ENCODE data around the gene PRSS57. TPM values are rescaled to one million over a fixed set of nuclear protein-coding genes. Genes with fewer than 3 reads are reported as not detected.

The PRSS57 gene
- total and polyA plus RNA-seq, 2 of the 13 experiments (the other 11 are each of a cell fraction or from before 2014, with no cell fraction given) = 0.12 TPM; not detected in 1

DNA sequence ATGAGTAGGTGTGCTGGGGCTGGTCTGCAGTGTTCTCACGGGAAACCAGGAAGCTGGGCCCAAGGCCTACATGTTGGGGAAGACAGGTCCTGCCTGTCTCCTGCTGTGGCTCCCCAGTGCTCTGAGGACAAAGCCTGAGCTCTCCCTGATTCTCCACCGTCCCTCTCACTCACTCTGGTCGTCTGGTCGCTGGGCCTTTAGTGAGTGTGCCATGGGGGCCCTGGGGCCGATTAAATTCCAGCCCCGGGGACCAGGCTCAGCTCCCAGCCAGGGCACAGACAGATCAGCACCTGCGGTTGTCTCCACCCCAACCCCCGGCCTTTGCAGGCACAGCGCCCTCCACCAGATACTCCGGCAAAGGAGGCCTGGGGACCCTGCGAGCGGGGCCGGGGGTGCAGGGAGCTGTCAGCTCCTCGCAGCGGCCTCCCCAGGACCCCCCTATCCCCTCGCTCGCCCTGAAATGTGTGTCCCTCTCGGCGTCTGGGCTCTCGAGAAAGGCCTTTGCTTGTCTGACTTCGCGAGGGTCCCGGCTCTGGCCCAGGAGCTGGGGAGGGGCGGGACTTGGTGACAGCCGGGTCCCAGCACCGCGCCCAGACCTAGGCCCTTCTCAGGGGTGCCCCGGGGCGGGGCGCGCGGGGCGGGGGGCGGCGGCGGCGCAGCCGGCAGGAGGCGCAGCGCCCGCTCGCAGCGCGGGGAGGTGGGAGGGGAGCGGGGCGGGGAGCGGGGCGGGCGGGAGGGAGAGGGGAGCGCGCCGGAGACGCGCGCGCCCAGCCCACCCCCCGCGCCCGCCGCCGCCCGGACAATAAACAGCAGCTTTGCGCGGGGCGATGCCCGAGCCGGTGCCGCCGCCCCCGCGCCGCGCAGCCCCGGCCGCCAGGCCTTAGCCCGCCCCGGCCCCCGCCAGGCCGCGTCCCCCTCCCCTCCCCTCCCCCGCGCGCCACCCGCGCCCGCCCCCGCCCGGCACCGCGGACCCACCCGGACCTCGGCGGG lies 13.2 kb upstream of the PRSS57 start, which contains the start of gene PALM (continued):
- no peak for TF ChIP-seq ZBTB37 (CRISPR knock-in tag; IDR thresholded peaks at IDR 0.05)
- TF ChIP-seq, protein P1, sequence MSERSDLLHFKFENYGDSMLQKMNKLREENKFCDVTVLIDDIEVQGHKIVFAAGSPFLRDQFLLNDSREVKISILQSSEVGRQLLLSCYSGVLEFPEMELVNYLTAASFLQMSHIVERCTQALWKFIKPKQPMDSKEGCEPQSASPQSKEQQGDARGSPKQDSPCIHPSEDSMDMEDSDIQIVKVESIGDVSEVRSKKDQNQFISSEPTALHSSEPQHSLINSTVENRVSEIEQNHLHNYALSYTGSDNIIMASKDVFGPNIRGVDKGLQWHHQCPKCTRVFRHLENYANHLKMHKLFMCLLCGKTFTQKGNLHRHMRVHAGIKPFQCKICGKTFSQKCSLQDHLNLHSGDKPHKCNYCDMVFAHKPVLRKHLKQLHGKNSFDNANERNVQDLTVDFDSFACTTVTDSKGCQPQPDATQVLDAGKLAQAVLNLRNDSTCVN (CRISPR knock-in tag; IDR thresholded peaks at IDR 0.05; ENCODE audit: borderline replicate concordance) = no peak
- TF ChIP-seq SMC3 (IDR thresholded peaks at IDR 0.05; ENCODE audit: low read length) = no peak
- no peak for TF ChIP-seq ZNF318 (CRISPR knock-in tag; IDR thresholded peaks at IDR 0.05)
- TF ChIP-seq, protein P2, sequence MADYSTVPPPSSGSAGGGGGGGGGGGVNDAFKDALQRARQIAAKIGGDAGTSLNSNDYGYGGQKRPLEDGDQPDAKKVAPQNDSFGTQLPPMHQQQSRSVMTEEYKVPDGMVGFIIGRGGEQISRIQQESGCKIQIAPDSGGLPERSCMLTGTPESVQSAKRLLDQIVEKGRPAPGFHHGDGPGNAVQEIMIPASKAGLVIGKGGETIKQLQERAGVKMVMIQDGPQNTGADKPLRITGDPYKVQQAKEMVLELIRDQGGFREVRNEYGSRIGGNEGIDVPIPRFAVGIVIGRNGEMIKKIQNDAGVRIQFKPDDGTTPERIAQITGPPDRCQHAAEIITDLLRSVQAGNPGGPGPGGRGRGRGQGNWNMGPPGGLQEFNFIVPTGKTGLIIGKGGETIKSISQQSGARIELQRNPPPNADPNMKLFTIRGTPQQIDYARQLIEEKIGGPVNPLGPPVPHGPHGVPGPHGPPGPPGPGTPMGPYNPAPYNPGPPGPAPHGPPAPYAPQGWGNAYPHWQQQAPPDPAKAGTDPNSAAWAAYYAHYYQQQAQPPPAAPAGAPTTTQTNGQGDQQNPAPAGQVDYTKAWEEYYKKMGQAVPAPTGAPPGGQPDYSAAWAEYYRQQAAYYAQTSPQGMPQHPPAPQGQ (CRISPR knock-in tag; IDR thresholded peaks at IDR 0.05; ENCODE audit: borderline replicate concordance) = no peak
- TF ChIP-seq GATAD2A (CRISPR knock-in tag; IDR thresholded peaks at IDR 0.05) = no peak
- no peak for TF ChIP-seq NFE2L2 (IDR thresholded peaks at IDR 0.05; ENCODE audit: low read length)
- no peak for TF ChIP-seq CENPX (CRISPR knock-in tag; IDR thresholded peaks at IDR 0.05)
- TF ChIP-seq, protein P3, sequence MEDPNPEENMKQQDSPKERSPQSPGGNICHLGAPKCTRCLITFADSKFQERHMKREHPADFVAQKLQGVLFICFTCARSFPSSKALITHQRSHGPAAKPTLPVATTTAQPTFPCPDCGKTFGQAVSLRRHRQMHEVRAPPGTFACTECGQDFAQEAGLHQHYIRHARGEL (CRISPR knock-in tag; IDR thresholded peaks at IDR 0.05) = 0 out of 2 replicates have a peak, but pooled peaks have one; percentile 49
- no peak for TF ChIP-seq ZNF207 (IDR thresholded peaks at IDR 0.05; ENCODE audit: borderline replicate concordance)
- TF ChIP-seq TAF1 (CRISPR knock-in tag; IDR thresholded peaks at IDR 0.05) = no peak; the same call in 1 of the 2 replicates
- no peak for TF ChIP-seq ZNF589 (CRISPR knock-in tag; conservative IDR thresholded peaks at IDR 0.05)
- no peak for TF ChIP-seq NR2C2 (CRISPR knock-in tag; IDR thresholded peaks at IDR 0.05; ENCODE audit: borderline replicate concordance)
- no peak for TF ChIP-seq ZNF441 (CRISPR knock-in tag; IDR thresholded peaks at IDR 0.05; ENCODE audit: borderline replicate concordance)
- TF ChIP-seq SNRNP70 (IDR thresholded peaks at IDR 0.05; ENCODE audit: low read depth, low read length) = no peak

All from HepG2 (cell line).